ENCODE measurements around the gene TOP2A.

- no peak for TF ChIP-seq CTCF (IDR thresholded peaks at IDR 0.05)
- TF ChIP-seq POLR2A (IDR thresholded peaks at IDR 0.05) = no peak
Measured at GRCh38 chr17:40366861-40367518, 50.7 kb downstream of the TOP2A start.

Data from testis (tissue), 2 donors.